ENCODE data around the gene CAT.

DNA sequence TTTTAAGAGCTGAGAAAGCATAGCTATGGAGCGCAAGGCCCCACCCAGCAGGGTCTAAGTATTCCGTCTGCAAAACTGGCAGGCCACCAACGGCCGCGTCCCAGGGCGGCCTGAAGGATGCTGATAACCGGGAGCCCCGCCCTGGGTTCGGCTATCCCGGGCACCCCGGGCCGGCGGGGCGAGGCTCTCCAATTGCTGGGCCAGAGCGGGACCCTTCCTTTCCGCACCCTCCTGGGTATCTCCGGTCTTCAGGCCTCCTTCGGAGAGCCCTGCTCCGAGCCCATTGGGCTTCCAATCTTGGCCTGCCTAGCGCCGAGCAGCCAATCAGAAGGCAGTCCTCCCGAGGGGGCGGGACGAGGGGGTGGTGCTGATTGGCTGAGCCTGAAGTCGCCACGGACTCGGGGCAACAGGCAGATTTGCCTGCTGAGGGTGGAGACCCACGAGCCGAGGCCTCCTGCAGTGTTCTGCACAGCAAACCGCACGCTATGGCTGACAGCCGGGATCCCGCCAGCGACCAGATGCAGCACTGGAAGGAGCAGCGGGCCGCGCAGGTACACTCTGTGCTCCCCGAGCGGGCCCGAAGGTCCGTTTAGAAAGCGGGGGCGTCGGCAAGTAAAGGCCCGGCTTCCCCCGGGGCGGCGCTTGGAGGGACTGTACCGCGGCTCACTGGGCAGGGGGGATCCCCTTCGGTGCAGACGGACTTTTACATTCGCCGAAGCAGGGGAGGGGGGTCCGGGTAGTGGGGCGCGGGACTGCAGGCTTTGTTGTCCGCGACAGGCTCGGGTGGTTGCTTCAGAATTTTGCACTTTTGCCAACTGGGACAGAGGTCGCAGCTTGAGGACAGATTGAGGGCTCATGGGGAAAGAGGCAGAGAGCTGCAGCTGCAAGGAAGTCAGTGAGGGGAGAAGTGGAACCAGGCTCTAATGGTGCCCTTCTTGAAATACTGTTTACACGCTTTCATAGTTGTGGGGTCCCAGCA lies at the start of gene CAT:
- TF ChIP-seq POLR2A (IDR thresholded peaks at IDR 0.05), result peak; percentile 77 to 81
- TF ChIP-seq, protein P1, sequence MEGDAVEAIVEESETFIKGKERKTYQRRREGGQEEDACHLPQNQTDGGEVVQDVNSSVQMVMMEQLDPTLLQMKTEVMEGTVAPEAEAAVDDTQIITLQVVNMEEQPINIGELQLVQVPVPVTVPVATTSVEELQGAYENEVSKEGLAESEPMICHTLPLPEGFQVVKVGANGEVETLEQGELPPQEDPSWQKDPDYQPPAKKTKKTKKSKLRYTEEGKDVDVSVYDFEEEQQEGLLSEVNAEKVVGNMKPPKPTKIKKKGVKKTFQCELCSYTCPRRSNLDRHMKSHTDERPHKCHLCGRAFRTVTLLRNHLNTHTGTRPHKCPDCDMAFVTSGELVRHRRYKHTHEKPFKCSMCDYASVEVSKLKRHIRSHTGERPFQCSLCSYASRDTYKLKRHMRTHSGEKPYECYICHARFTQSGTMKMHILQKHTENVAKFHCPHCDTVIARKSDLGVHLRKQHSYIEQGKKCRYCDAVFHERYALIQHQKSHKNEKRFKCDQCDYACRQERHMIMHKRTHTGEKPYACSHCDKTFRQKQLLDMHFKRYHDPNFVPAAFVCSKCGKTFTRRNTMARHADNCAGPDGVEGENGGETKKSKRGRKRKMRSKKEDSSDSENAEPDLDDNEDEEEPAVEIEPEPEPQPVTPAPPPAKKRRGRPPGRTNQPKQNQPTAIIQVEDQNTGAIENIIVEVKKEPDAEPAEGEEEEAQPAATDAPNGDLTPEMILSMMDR (IDR thresholded peaks at IDR 0.05), result peak in 1 of 4 experiments; percentile 9

Data from uterus (tissue), 2 donors.